Neural cell (in vitro differentiated cells): ENCODE data around the gene ALG6. TPM values are rescaled to one million over a fixed set of nuclear protein-coding genes. Genes with fewer than 3 reads are reported as not detected.

Source experiments
- H2AFZ ChIP-seq: fragments of 200-600, 300-800 bp; sonication (generic), shearing (Covaris generic); 2 replicates; pipeline ENCODE4 v1.6.0; 2014; ENCODE audit warnings: low read depth, mild to moderate bottlenecking, antibody characterized with exemption, low read length, moderate library complexity
- H3F3A ChIP-seq: fragments of 200-600 bp; shearing (Covaris generic); 2 replicates; pipeline ENCODE4 v1.6.1; 2016; ENCODE audit warnings: mild to moderate bottlenecking, moderate library complexity, mixed read lengths, antibody characterized with exemption, low read length; ENCODE audit not compliant: insufficient read depth, poor library complexity, severe bottlenecking
- H3K27ac ChIP-seq: fragments of 200-600, 300-800 bp; sonication (generic), shearing (Covaris generic); 2 replicates; pipeline ENCODE4 v1.5.1; 2014; ENCODE audit warnings: mild to moderate bottlenecking, low read length, moderate library complexity
- H3K27me3 ChIP-seq: fragments of 300-800, 200-600 bp; sonication (generic), shearing (Covaris generic); 2 replicates; pipeline ENCODE4 v1.6.0; 2014; ENCODE audit warnings: mild to moderate bottlenecking, low read depth, low read length, moderate library complexity; ENCODE audit not compliant: insufficient read depth
- H3K36me3 ChIP-seq: fragments of 300-800, 200-600 bp; sonication (generic), shearing (Covaris generic); 2 replicates; pipeline ENCODE4 v1.5.1; 2014; ENCODE audit warnings: mild to moderate bottlenecking, antibody characterized with exemption, low read length, moderate library complexity; ENCODE audit not compliant: insufficient read depth
- H3K4me2 ChIP-seq: fragments of 300-800, 200-600 bp; sonication (generic), shearing (Covaris generic); 2 replicates; pipeline ENCODE4 v1.6.0; 2014; ENCODE audit warnings: mild to moderate bottlenecking, low read length
- H3K4me3 ChIP-seq: fragments of 300-800, 200-600 bp; sonication (generic), shearing (Covaris generic); 2 replicates; pipeline ENCODE4 v1.5.1; 2014; ENCODE audit warnings: mild to moderate bottlenecking, low read length, moderate library complexity
- H3K79me2 ChIP-seq: fragments of 200-600 bp; shearing (Covaris generic); replicated peaks from 2 replicates; pipeline ENCODE4 v1.6.0; 2014; ENCODE audit warnings: mild to moderate bottlenecking, low read length, moderate library complexity; ENCODE audit not compliant: insufficient read depth
- H3K9ac ChIP-seq: fragments of 300-800, 200-600 bp; sonication (generic), shearing (Covaris generic); 2 replicates; pipeline ENCODE4 v1.6.1; 2016; ENCODE audit warnings: mild to moderate bottlenecking, low read length, mixed read lengths
- H3K9me2 ChIP-seq: fragments of 200-600 bp; shearing (Covaris generic); 2 replicates; pipeline ENCODE4 v1.6.1; 2016; ENCODE audit warnings: mild to moderate bottlenecking, low read length, mixed read lengths; ENCODE audit not compliant: insufficient read depth
- H3K9me3 ChIP-seq: fragments of 200-600, 300-800 bp; sonication (generic), shearing (Covaris generic); 2 replicates; pipeline ENCODE4 v1.6.1; 2016; ENCODE audit warnings: mild to moderate bottlenecking, mixed run types, low read length, moderate library complexity, mixed read lengths
- H4K20me1 ChIP-seq: fragments of 200-600 bp; shearing (Covaris generic); 2 replicates; pipeline ENCODE4 v1.6.1; 2016; ENCODE audit warnings: mild to moderate bottlenecking, mixed run types; ENCODE audit not compliant: insufficient read depth
- CTCF ChIP-seq: fragments of 450-650 bp; IDR thresholded peaks from 2 replicates; pipeline ENCODE4 v1.5.1; 2014; ENCODE audit warnings: antibody characterized with exemption, mild to moderate bottlenecking, moderate library complexity; ENCODE audit not compliant: poor library complexity, severe bottlenecking
- EP300 ChIP-seq: fragments of 450-650 bp; conservative IDR thresholded peaks from 2 replicates; pipeline ENCODE4 v1.6.1; 2014; ENCODE audit warnings: antibody characterized with exemption, mild to moderate bottlenecking, moderate library complexity; ENCODE audit not compliant: poor library complexity, severe bottlenecking
- EZH2 ChIP-seq: fragments of 200-600, 300-800 bp; shearing (Covaris generic), sonication (generic); IDR thresholded peaks from 2 replicates; pipeline ENCODE4 v1.6.1; 2014; ENCODE audit warnings: antibody characterized with exemption, low read length, borderline replicate concordance, mild to moderate bottlenecking; ENCODE audit not compliant: insufficient read depth, poor library complexity, severe bottlenecking
- MXI1 ChIP-seq: fragments of 450-650 bp; conservative IDR thresholded peaks from 2 replicates; pipeline ENCODE4 v1.6.1; 2014; ENCODE audit warnings: antibody characterized with exemption, mild to moderate bottlenecking; ENCODE audit not compliant: poor library complexity, severe bottlenecking
- POLR2AphosphoS5 ChIP-seq: IDR thresholded peaks from 2 replicates; pipeline ENCODE4 v1.6.1; 2012
- RAD21 ChIP-seq: fragments of 450-650 bp; conservative IDR thresholded peaks from 2 replicates; pipeline ENCODE4 v1.6.1; 2014; ENCODE audit warnings: antibody characterized with exemption, mild to moderate bottlenecking, moderate library complexity
- REST ChIP-seq: IDR thresholded peaks from 2 replicates; pipeline ENCODE4 v1.6.1; 2012; ENCODE audit warnings: borderline replicate concordance
- SMC3 ChIP-seq: fragments of 450-650 bp; conservative IDR thresholded peaks from 2 replicates; pipeline ENCODE4 v1.6.1; 2014; ENCODE audit warnings: antibody characterized with exemption, mild to moderate bottlenecking, moderate library complexity; ENCODE audit not compliant: poor library complexity
- TAF1 ChIP-seq: IDR thresholded peaks from 2 replicates; pipeline ENCODE4 v1.6.1; 2012; ENCODE audit warnings: low read depth
- polyA plus RNA-seq: library from polyadenylated mRNA; depleted of rRNA; stranded (reverse); fragments of >200 nt; gene quantifications from 2 replicates; pipeline ENCODE4 v1.2.3, GENCODE V29; 2014

Gene ALG6
- polyA plus RNA-seq, 1 donor from 2014 or later = 46.8 TPM

GRCh38 chr1:63429281-63429680 lies 61.9 kb downstream of the ALG6 start:
- no peak overlapping the region for H3K4me3 ChIP-seq

GRCh38 chr1:63435161-63435560 lies 67.7 kb downstream of the ALG6 start:
- no peaks in the 10 kb centered on the region for H3K9me3 ChIP-seq
- no peak overlapping the region for H3K27ac ChIP-seq
- H3K36me3 ChIP-seq = no peaks in the 10 kb centered on the region
- H3K4me3 ChIP-seq = no peak overlapping the region
- TF ChIP-seq SMC3 (no peak), CTCF (no peak), POLR2AphosphoS5 (no peak), EZH2 (no peak), TAF1 (no peak), RAD21 (no peak)
- H4K20me1 ChIP-seq = no peaks in the 10 kb centered on the region
- no peaks in the 10 kb centered on the region for H3K27me3 ChIP-seq
- H3F3A ChIP-seq = no peaks in the 10 kb centered on the region
- H2AFZ ChIP-seq = no peak overlapping the region
- no peaks in the 10 kb centered on the region for H3K9me2 ChIP-seq
- H3K9ac ChIP-seq = no peak overlapping the region
- no peak overlapping the region for H3K4me2 ChIP-seq
- no peaks in the 10 kb centered on the region for H3K79me2 ChIP-seq

More at GRCh38 chr1:63429281-63429680, 61.9 kb downstream of the ALG6 start:
- Histone ChIP-seq H3K9me2 (no peaks in the 10 kb centered on the region), H3K9ac (no peak overlapping the region), H3K79me2 (no peaks in the 10 kb centered on the region), H2AFZ (no peak overlapping the region), H3K9me3 (no peaks in the 10 kb centered on the region), H4K20me1 (no peaks in the 10 kb centered on the region), H3K36me3 (peaks cover 4% of the 10 kb centered on the region), H3K27ac (no peak overlapping the region), H3F3A (no peaks in the 10 kb centered on the region), H3K27me3 (no peaks in the 10 kb centered on the region), H3K4me2 (no peak overlapping the region)
- TF ChIP-seq MXI1 (no peak), EP300 (no peak), REST (no peak), RAD21 (no peak), TAF1 (no peak), POLR2AphosphoS5 (no peak)

GRCh38 chr1:63442141-63442475 lies 74.7 kb downstream of the ALG6 start:
- no peaks in the 10 kb centered on the region for H3K79me2 ChIP-seq
- no peak overlapping the region for H3K9ac ChIP-seq
- H3K4me3 ChIP-seq = no peak overlapping the region
- TF ChIP-seq REST = no peak
- TF ChIP-seq POLR2AphosphoS5 = no peak
- no peak for TF ChIP-seq SMC3
- TF ChIP-seq RAD21 = no peak
- no peak for TF ChIP-seq MXI1
- TF ChIP-seq EZH2 = no peak
- TF ChIP-seq TAF1 = no peak
- no peak for TF ChIP-seq EP300
- no peak overlapping the region for H3K4me2 ChIP-seq
- H3F3A ChIP-seq = no peaks in the 10 kb centered on the region
- H3K9me2 ChIP-seq = no peaks in the 10 kb centered on the region
- H3K27me3 ChIP-seq = no peaks in the 10 kb centered on the region
- H3K9me3 ChIP-seq = no peaks in the 10 kb centered on the region
- H3K27ac ChIP-seq = no peak overlapping the region
- H3K36me3 ChIP-seq = no peaks in the 10 kb centered on the region
- no peak overlapping the region for H2AFZ ChIP-seq
- H4K20me1 ChIP-seq = no peaks in the 10 kb centered on the region
